ENCODE measurements around the gene MLLT11. TPM values are rescaled to one million over a fixed set of nuclear protein-coding genes. Genes with fewer than 3 reads are reported as not detected.

MLLT11 gene
- total RNA-seq, 1 donor from 2014 or later, result 17.0 TPM

DNA sequence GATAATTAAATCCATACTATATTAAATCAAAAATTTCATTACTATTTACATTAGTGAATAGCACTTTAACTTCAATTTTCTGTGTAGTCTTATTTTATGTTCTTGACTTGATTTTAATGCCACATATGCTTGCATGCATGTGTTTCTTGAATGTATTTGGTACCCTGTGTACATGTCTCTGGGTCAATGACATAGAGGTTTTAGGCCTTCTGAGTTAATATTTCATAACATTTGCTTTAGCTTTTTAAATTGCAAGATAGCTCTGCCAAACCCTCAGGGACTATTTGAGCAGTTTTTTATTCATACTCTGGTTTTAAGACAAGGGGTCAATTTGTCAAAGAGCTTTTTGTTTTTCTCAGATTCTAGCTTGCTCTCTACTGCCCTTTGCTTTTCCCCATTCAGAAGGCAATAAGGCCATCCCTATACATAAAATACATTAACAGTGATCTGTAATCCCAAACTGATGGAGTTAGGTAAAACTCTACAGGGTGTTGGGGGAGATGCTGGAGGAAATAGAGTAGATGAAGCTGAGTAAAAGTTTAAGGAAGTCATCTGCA, 5.0 kb downstream of the MLLT11 start:
- H3K4me1 Mint-ChIP-seq (ENCODE audit: unreplicated experiment), result peaks cover 20% of the 10 kb centered on the region
- no peak overlapping the region for H3K4me3 Mint-ChIP-seq
- H3K36me3 Mint-ChIP-seq, result peaks cover 12% of the 10 kb centered on the region
- no peaks in the 10 kb centered on the region for H3K9me3 Mint-ChIP-seq
- DNase-seq (ENCODE audit: extremely low spot score, unreplicated experiment), result no peak
- H3K27me3 Mint-ChIP-seq, result no peaks in the 10 kb centered on the region
- TF ChIP-seq, protein P1, sequence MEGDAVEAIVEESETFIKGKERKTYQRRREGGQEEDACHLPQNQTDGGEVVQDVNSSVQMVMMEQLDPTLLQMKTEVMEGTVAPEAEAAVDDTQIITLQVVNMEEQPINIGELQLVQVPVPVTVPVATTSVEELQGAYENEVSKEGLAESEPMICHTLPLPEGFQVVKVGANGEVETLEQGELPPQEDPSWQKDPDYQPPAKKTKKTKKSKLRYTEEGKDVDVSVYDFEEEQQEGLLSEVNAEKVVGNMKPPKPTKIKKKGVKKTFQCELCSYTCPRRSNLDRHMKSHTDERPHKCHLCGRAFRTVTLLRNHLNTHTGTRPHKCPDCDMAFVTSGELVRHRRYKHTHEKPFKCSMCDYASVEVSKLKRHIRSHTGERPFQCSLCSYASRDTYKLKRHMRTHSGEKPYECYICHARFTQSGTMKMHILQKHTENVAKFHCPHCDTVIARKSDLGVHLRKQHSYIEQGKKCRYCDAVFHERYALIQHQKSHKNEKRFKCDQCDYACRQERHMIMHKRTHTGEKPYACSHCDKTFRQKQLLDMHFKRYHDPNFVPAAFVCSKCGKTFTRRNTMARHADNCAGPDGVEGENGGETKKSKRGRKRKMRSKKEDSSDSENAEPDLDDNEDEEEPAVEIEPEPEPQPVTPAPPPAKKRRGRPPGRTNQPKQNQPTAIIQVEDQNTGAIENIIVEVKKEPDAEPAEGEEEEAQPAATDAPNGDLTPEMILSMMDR (conservative IDR thresholded peaks at IDR 0.05), result no peak
- no peak overlapping the region for H3K27ac Mint-ChIP-seq

DNA sequence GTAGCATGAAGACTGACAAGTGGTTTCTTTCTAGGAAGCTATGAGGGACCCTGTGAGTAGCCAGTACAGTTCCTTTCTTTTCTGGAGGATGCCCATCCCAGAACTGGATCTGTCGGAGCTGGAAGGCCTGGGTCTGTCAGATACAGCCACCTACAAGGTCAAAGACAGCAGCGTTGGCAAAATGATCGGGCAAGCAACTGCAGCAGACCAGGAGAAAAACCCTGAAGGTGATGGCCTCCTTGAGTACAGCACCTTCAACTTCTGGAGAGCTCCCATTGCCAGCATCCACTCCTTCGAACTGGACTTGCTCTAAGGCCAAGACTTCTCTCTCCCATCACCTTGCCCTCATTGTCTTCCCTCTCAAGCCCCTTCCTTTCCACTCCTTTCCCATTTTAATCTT, 7.0 kb downstream of the MLLT11 start:
- Mint-ChIP-seq H3K4me3 (no peak overlapping the region), H3K27ac (no peak overlapping the region), H3K27me3 (no peaks in the 10 kb centered on the region), H3K4me1 (ENCODE audit: unreplicated experiment) (peaks cover 19% of the 10 kb centered on the region), H3K9me3 (no peaks in the 10 kb centered on the region), H3K36me3 (peaks cover 16% of the 10 kb centered on the region)
- no peak for DNase-seq (ENCODE audit: extremely low spot score, unreplicated experiment)
- TF ChIP-seq, protein P1 (conservative IDR thresholded peaks at IDR 0.05), result no peak

GRCh38 chr1:151069103-151069486, 8.9 kb downstream of the MLLT11 start:
- no peak for DNase-seq (ENCODE audit: extremely low spot score, unreplicated experiment)
- peak overlapping the region; percentile 75 for H3K4me3 Mint-ChIP-seq
- H3K27ac Mint-ChIP-seq, result peak overlapping the region; percentile 68
- H3K27me3 Mint-ChIP-seq, result no peaks in the 10 kb centered on the region
- peaks cover 14% of the 10 kb centered on the region for H3K4me1 Mint-ChIP-seq (ENCODE audit: unreplicated experiment)
- no peaks in the 10 kb centered on the region for H3K9me3 Mint-ChIP-seq
- peaks cover 12% of the 10 kb centered on the region for H3K36me3 Mint-ChIP-seq
- TF ChIP-seq, protein P1 (conservative IDR thresholded peaks at IDR 0.05), result no peak

DNA sequence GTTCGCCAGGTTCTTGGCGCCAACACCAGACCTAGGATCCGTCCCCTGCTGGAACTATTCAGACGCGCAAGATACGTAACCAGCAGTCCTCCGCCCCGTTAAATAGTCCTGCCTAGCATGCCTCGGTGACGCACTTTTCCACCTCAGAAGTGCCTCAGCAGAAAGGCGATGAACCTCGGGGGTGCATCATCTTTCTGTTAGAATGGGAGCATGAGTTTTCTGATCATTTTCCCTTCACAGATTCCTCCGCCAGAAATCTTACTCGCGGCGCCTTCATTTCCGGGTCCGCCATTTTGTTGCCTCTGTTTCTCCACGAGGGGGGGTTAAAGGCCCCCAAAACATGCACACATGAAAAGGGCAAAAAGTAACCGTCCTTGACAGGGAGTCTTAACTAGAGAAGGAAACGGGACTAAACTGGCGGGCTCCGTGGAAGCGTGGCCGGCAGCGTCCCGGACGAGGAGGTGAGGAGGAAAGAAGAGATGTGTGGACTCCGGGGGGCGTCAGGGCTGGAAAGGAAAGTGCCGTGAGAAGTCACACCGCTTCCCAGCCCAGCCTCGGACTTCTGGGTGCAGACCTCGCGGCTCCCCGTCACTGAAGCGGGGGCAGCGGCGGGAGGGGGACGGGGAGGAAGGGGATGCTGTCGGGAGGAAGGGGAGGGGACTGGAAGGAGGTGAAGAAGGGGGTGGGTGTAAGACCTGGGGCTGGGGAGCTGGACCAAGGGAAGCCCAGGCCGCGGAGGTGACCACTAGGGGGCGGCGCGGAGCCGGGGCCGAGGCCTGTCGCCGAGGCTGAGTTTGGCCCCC, 10.5 kb downstream of the MLLT11 start, which contains the start of gene GABPB2:
Gene GABPB2 (plus strand): TSS at position 288 of the 803 bp plus-strand sequence. CDS start 17,429 bp downstream, outside the sequence.
- H3K9me3 Mint-ChIP-seq, result no peaks in the 10 kb centered on the region
- H3K4me1 Mint-ChIP-seq (ENCODE audit: unreplicated experiment), result peaks cover 14% of the 10 kb centered on the region
- no peaks in the 10 kb centered on the region for H3K27me3 Mint-ChIP-seq

DNA sequence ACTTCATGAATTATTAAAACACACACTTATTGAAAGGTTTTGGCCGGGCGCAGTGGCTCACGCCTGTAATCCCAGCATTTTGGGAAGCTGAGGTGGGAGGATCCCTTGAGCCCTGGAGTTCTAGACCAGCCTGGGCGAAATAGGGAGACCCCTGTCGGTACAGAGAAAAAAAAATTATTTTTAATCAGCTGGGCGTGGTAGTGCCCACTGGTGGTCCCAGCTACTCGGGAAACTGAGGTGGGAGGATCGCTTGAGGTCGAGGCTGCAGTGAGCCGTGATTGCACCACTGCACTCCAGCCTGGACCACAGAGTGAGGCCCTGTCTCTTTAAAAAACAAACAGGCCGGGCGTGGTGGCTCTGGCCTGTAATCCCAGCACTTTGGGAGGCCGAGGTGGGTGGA, 12.0 kb downstream of the MLLT11 start:
- Mint-ChIP-seq H3K27ac (no peak overlapping the region), H3K4me1 (ENCODE audit: unreplicated experiment) (peaks cover 14% of the 10 kb centered on the region), H3K4me3 (no peak overlapping the region), H3K36me3 (peaks cover 7% of the 10 kb centered on the region), H3K9me3 (no peaks in the 10 kb centered on the region), H3K27me3 (no peaks in the 10 kb centered on the region)
- no peak for DNase-seq (ENCODE audit: extremely low spot score, unreplicated experiment)
- TF ChIP-seq, protein P1 (conservative IDR thresholded peaks at IDR 0.05), result peak; percentile 22

More for the DNA sequence above, 10.5 kb downstream of the MLLT11 start, which contains the start of gene GABPB2:
- Mint-ChIP-seq H3K36me3 (peaks cover 7% of the 10 kb centered on the region), H3K4me3 (peak within 1 kb of the TSS; percentile 100), H3K27ac (peak within 1 kb of the TSS; percentile 99)
- DNase-seq (ENCODE audit: extremely low spot score, unreplicated experiment), result peak; percentile 92
- TF ChIP-seq, protein P1 (conservative IDR thresholded peaks at IDR 0.05), result peak; percentile 98
